Astrocyte of the cerebellum (primary cell): ENCODE data around the gene OLAH.

Experiments
- DNase-seq: peaks from one replicate; pipeline ENCODE4 v3.0.0-alpha.2; 2011; ENCODE audit warnings: low read depth
- H3K4me3 ChIP-seq: 2 replicates; pipeline ENCODE4 v1.5.1; 2011; ENCODE audit warnings: mild to moderate bottlenecking, low read depth, low read length, moderate library complexity
- in situ Hi-C: cut with HindIII; loops from 2 replicates; pipeline ENCODE4 v1.10.0; 2017; ENCODE audit warnings: low sequenced_read_pairs
- TF ChIP-seq, protein P1 (sequence below): IDR thresholded peaks from 2 replicates; pipeline ENCODE4 v1.5.1; 2012; ENCODE audit warnings: low read length, low read depth, moderate library complexity, mild to moderate bottlenecking; ENCODE audit errors: missing control alignments

OLAH gene

DNA sequence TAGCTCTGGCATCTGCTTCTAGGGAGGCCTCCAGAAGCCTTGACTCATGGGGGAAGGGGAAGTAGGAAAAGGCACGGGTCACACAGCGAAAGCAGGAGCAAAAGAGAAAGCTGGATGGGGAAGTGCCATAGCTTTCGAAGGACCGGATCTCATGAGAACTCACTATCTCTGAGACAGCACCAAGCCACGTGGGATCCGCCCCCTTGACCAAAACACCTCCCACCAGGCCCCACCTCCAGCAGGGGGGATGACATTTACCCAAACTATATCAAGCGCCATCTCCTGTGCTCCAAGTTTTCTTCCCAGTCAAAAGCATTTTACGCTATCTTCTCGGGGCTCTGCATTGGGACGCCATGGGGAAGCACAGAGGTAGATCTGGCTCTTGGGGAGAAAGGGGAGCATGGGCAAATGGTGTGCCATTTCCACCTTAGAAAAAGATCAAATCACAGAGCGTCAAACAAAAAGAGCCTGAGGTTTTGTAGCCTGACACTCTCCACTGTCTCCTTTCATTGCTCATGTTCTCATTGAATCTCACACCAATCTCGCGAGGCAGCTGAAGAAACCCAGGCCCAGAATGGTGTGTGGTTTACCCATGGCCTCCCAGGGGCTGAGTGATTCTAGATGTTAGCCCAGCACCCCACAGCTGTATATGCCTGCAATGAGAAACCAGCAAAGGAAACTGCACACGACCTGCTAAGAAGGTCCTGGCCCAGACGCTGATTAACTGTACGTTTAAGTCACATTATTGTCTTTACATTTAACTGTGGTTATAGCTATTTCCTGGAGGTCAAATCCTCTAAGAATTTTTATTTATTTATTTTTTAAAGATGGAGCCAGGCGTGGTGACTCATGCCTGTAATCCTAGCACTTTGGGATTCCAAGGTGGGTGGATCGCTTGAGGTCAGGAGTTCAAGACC lies 8.1 kb upstream of the OLAH start:
- in situ Hi-C loops = no loop called here
- DNase-seq = peak; percentile 16
- TF ChIP-seq, protein P1, sequence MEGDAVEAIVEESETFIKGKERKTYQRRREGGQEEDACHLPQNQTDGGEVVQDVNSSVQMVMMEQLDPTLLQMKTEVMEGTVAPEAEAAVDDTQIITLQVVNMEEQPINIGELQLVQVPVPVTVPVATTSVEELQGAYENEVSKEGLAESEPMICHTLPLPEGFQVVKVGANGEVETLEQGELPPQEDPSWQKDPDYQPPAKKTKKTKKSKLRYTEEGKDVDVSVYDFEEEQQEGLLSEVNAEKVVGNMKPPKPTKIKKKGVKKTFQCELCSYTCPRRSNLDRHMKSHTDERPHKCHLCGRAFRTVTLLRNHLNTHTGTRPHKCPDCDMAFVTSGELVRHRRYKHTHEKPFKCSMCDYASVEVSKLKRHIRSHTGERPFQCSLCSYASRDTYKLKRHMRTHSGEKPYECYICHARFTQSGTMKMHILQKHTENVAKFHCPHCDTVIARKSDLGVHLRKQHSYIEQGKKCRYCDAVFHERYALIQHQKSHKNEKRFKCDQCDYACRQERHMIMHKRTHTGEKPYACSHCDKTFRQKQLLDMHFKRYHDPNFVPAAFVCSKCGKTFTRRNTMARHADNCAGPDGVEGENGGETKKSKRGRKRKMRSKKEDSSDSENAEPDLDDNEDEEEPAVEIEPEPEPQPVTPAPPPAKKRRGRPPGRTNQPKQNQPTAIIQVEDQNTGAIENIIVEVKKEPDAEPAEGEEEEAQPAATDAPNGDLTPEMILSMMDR = no peak
- H3K4me3 ChIP-seq = no peak overlapping the region

DNA sequence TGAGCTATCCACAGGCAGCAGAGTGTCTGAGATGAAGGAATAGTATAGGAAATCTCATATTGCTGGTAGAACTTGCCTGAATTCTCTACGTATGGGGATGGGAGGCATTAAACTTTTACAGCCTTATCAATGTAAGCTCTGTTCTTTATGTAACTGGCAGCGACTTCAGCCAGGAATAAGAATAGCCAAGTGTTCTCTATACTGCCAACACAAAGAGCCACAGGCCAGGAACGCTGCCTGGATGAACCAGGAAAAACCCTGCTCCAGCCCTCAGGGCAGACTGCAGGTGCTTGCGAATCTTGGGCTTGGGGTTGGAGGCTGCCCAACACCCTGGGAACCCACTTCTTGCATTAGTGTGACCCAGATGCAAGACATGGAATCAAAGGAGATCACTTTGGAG lies 6.1 kb upstream of the OLAH start:
- no peak for DNase-seq
- in situ Hi-C loops = no loop called here
- H3K4me3 ChIP-seq = no peak overlapping the region
- TF ChIP-seq, protein P1 = no peak

DNA sequence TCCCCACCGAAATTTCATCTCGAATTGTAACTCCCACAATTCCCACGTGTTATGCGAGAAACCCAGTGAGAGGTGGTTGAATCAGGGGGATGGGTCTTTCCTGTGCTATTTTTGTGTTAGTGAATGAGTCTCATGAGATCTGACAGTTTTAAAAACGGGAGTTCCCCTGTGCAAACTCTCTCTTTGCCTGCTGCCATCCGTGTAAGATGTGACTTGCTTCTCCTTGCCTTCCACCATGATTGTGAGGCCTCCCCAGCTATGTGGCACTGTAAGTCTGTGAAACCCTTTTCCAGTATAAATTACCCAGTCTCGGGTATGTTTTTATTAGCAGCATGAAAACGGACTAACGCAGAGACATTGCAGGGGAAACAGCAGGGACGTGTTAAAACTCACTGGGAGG lies 5.3 kb upstream of the OLAH start:
- no peak for DNase-seq
- H3K4me3 ChIP-seq = no peak overlapping the region
- TF ChIP-seq, protein P1 = no peak
- in situ Hi-C loops = no loop called here

DNA sequence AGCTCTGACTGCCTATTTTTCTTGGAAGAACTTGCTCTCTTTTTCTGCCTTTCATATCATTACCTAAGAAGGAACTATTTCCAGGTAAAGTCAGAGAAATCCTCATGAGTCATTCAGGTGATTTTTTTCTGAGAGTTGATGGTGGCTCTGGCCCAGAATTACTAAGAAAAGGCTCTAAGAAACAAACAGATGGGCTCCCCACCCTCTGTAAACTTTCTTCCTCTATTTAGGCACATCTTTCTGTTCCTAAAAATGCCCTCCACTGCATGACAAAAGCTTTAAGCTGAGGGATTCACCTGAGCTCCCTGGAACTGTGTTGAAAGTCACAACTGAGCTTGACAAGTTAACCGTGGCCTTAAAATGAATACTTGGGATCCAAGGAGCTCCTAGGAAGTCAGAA lies 1.6 kb downstream of the OLAH start:
- in situ Hi-C loops = no loop called here
- H3K4me3 ChIP-seq = no peak overlapping the region
- no peak for DNase-seq
- TF ChIP-seq, protein P1 = no peak

DNA sequence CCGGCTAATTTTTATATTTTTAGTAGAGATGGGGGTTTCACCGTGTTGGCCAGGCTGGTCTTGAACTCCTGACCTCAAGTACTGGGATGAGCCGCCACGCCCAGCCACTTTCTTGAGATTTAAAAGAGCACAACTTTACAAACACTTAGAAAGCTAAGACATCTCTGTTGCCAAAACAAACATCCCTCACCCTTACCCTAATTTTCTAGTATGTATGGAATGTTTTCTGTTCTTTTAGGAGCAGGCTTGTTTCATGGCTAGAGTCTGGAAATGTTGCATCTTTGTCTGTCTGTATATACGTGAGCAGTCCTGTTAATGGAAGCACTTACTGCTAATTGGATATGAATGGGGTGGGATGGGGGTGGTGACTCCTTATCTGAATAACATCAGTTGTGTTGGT lies 2.9 kb downstream of the OLAH start:
- DNase-seq = peak; percentile 20
- H3K4me3 ChIP-seq = no peak overlapping the region
- TF ChIP-seq, protein P1 = no peak
- in situ Hi-C loops = no loop called here

DNA sequence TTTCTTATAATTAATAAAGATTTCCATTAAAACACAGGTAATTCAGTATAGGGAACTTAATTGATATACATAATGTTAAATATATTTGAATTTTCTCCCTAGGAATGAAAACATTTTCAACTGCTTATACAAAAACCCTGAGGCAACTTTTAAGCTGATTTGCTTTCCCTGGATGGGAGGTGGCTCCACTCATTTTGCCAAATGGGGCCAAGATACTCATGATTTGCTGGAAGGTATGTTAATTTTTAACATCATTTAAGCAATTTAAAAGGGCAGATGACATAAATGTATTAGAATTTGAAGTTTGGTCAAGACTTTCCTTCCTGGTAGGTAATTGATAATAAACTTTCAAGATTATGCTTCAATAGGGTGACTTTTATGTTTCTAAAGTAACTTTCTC lies 5.8 kb downstream of the OLAH start:
- DNase-seq = no peak
- TF ChIP-seq, protein P1 = no peak

More for the DNA sequence above, 5.8 kb downstream of the OLAH start:
- in situ Hi-C loops = no loop called here
- H3K4me3 ChIP-seq = no peak overlapping the region
